Activated CD8-positive, alpha-beta T cell treated with anti-CD3 and anti-CD28 coated beads for 36 hours (primary cell): ENCODE results near the gene GRIP1. TPM values are rescaled to one million over a fixed set of nuclear protein-coding genes. Genes with fewer than 3 reads are reported as not detected.

Experiments
- ATAC-seq: fragments of 200-7000 bp; cut with Tn5 transposase; one replicate; pipeline ENCODE4 v1.10.0; 2021; ENCODE audit warnings: mild to moderate bottlenecking, moderate library complexity
- CTCF ChIA-PET: fragments of 350-600 bp; sonication (Branson Sonifier 250); formaldehyde crosslinking; loops from one replicate; lab custom pipeline; 2021; ENCODE audit warnings: antibody characterized with exemption; lab: Charles Lee
- POLR2A ChIA-PET: fragments of 350-600 bp; sonication (Branson Sonifier 250); formaldehyde crosslinking; loops from one replicate; lab custom pipeline; 2021; ENCODE audit warnings: antibody characterized with exemption; lab: Charles Lee
- DNase-seq: peaks from one replicate; pipeline ENCODE4 v3.0.0-alpha.2; 2020
- H3K27ac Mint-ChIP-seq: one replicate; pipeline ENCODE4 v1.8.0; 2021; ENCODE audit warnings: mild to moderate bottlenecking, mixed read lengths
- H3K27me3 Mint-ChIP-seq: one replicate; pipeline ENCODE4 v1.8.0; 2021; ENCODE audit warnings: mixed read lengths
- H3K36me3 Mint-ChIP-seq: one replicate; pipeline ENCODE4 v1.8.0; 2021; ENCODE audit warnings: low read depth, mixed read lengths
- H3K4me1 Mint-ChIP-seq: one replicate; pipeline ENCODE4 v1.8.0; 2021; ENCODE audit warnings: low read depth, mixed read lengths
- H3K4me3 Mint-ChIP-seq: one replicate; pipeline ENCODE4 v1.8.0; 2021; ENCODE audit warnings: mild to moderate bottlenecking, moderate library complexity, mixed read lengths
- H3K9me3 Mint-ChIP-seq: one replicate; pipeline ENCODE4 v1.8.0; 2021; ENCODE audit warnings: mixed read lengths
- CTCF ChIP-seq: fragments of 200-600 bp; IDR thresholded peaks from one replicate; pipeline ENCODE4 v1.8.0; 2022; ENCODE audit warnings: antibody characterized with exemption, mild to moderate bottlenecking
- intact Hi-C: fragments of 100-400 bp; cut with micrococcal nuclease; formaldehyde crosslinking; loops from one replicate; pipeline ENCODE4 v1.10.0; 2022
- total RNA-seq, 2 experiments: library from RNA; stranded (reverse); gene quantifications; one replicate each; pipeline ENCODE4 v1.2.3, GENCODE V29; 2021

Gene GRIP1
- total RNA-seq, 2 experiments from 2014 or later = 0.51 to 0.61 TPM

- no peak for TF ChIP-seq CTCF
- Mint-ChIP-seq H3K4me3 (no peak overlapping the region), H3K27me3 (peaks cover 3% of the 10 kb centered on the region), H3K9me3 (peaks cover 9% of the 10 kb centered on the region), H3K36me3 (no peaks in the 10 kb centered on the region), H3K27ac (no peak overlapping the region), H3K4me1 (no peaks in the 10 kb centered on the region)
- intact Hi-C loops = no loop called here
- DNase-seq (no peak), ATAC-seq (no peak)
- ChIA-PET CTCF (no interaction called here), POLR2A (no interaction called here)
These were observed 252.2 kb downstream of the GRIP1 start for GRCh38 chr12:66426696-66427095.

GRCh38 chr12:66423266-66423665 lies 255.6 kb downstream of the GRIP1 start:
- no peak for TF ChIP-seq CTCF
- ChIA-PET CTCF (no interaction called here), POLR2A (no interaction called here)
- H3K27ac Mint-ChIP-seq = no peak overlapping the region
- H3K4me3 Mint-ChIP-seq = no peak overlapping the region
- no peaks in the 10 kb centered on the region for H3K36me3 Mint-ChIP-seq
- H3K4me1 Mint-ChIP-seq = no peaks in the 10 kb centered on the region
- no peak for ATAC-seq
- DNase-seq = no peak
- H3K9me3 Mint-ChIP-seq = peaks cover 9% of the 10 kb centered on the region
- intact Hi-C loops = no loop called here
- H3K27me3 Mint-ChIP-seq = peaks cover 6% of the 10 kb centered on the region

- Mint-ChIP-seq H3K4me3 (no peak overlapping the region), H3K4me1 (no peaks in the 10 kb centered on the region), H3K9me3 (peaks cover under 1% of the 10 kb centered on the region), H3K27ac (no peak overlapping the region), H3K27me3 (peaks cover 12% of the 10 kb centered on the region), H3K36me3 (no peaks in the 10 kb centered on the region)
- POLR2A ChIA-PET = no interaction called here
- DNase-seq (no peak), ATAC-seq (no peak)
- CTCF ChIA-PET = interaction anchor here (1.2 to 1.5 kb wide), 2 partner anchors 10 to 147 kb away, joined by 3 to 4 read pairs; no protein-coding TSS in a partner anchor
- no peak for TF ChIP-seq CTCF
- intact Hi-C loops = no loop called here
These were observed 260.0 kb downstream of the GRIP1 start for GRCh38 chr12:66418908-66419307.

GRCh38 chr12:66417217-66417616 lies 261.7 kb downstream of the GRIP1 start:
- Mint-ChIP-seq H3K27me3 (peaks cover 15% of the 10 kb centered on the region), H3K4me3 (no peak overlapping the region), H3K9me3 (no peaks in the 10 kb centered on the region), H3K27ac (no peak overlapping the region), H3K4me1 (no peaks in the 10 kb centered on the region), H3K36me3 (no peaks in the 10 kb centered on the region)
- DNase-seq (no peak), ATAC-seq (no peak)
- intact Hi-C loops = no loop called here
- ChIA-PET POLR2A (no interaction called here), CTCF (interaction anchor here (1.2 to 2.1 kb wide), 2 partner anchors 10 to 147 kb away, joined by 3 to 5 read pairs; no protein-coding TSS in a partner anchor)
- TF ChIP-seq CTCF = no peak

GRCh38 chr12:66409195-66409871 lies 269.5 kb downstream of the GRIP1 start:
- ChIA-PET POLR2A (no interaction called here), CTCF (interaction anchor here (0.5 to 7.8 kb wide), 14 partner anchors 15 to 278 kb away, joined by 3 to 77 read pairs (median 5); partner anchors contain the start of gene LLPH)
- H3K9me3 Mint-ChIP-seq = no peaks in the 10 kb centered on the region
- intact Hi-C loops = loop anchor here (1.0 kb wide), 1 partner anchor 140 kb away; no protein-coding TSS in a partner anchor
- DNase-seq (peak; percentile 60), ATAC-seq (peak; percentile 62)
- no peaks in the 10 kb centered on the region for H3K4me1 Mint-ChIP-seq
- no peak overlapping the region for H3K4me3 Mint-ChIP-seq
- peaks cover 10% of the 10 kb centered on the region for H3K27me3 Mint-ChIP-seq
- H3K36me3 Mint-ChIP-seq = no peaks in the 10 kb centered on the region
- H3K27ac Mint-ChIP-seq = no peak overlapping the region
- peak; percentile 84 for TF ChIP-seq CTCF
